Dendritic cell treated with granulocyte-macrophage colony-stimulating factor and Interleukin-4, amounts not matched to agents 40 ng/mL and 50 ng/mL, for 4 days (primary cell): ENCODE data around the gene ANTXR1.

Experiments used
- H3K27ac Mint-ChIP-seq: one replicate; pipeline ENCODE4 v1.8.0; 2022; ENCODE audit warnings: mild to moderate bottlenecking, mixed read lengths
- H3K27me3 Mint-ChIP-seq: one replicate; pipeline ENCODE4 v1.8.0; 2022; ENCODE audit warnings: mild to moderate bottlenecking, mixed read lengths
- H3K36me3 Mint-ChIP-seq: one replicate; pipeline ENCODE4 v1.8.0; 2022; ENCODE audit warnings: low read depth, mixed read lengths
- H3K4me1 Mint-ChIP-seq: one replicate; pipeline ENCODE4 v1.8.0; 2022; ENCODE audit warnings: low read depth, mixed read lengths
- H3K4me3 Mint-ChIP-seq: one replicate; pipeline ENCODE4 v1.8.0; 2022; ENCODE audit warnings: mild to moderate bottlenecking, moderate library complexity, mixed read lengths
- H3K9me3 Mint-ChIP-seq: one replicate; pipeline ENCODE4 v1.8.0; 2022; ENCODE audit warnings: mixed read lengths
- intact Hi-C: fragments of 100-400 bp; cut with micrococcal nuclease; formaldehyde crosslinking; loops from one replicate; pipeline ENCODE4 v1.15.0; 2022

Gene ANTXR1

GRCh38 chr2:69118609-69119008 is 105.6 kb downstream of the ANTXR1 start:
- intact Hi-C loops: no loop called here
- H3K27ac Mint-ChIP-seq: no peak overlapping the region
- H3K27me3 Mint-ChIP-seq: peaks cover 3% of the 10 kb centered on the region
- H3K4me1 Mint-ChIP-seq: no peaks in the 10 kb centered on the region
- no peaks in the 10 kb centered on the region for H3K9me3 Mint-ChIP-seq
- H3K36me3 Mint-ChIP-seq: no peaks in the 10 kb centered on the region
- H3K4me3 Mint-ChIP-seq: no peak overlapping the region

GRCh38 chr2:69119104-69119894 is 106.3 kb downstream of the ANTXR1 start:
- intact Hi-C loops: no loop called here
- peaks cover 3% of the 10 kb centered on the region for H3K27me3 Mint-ChIP-seq

GRCh38 chr2:69122271-69122670 is 109.3 kb downstream of the ANTXR1 start:
- intact Hi-C loops: no loop called here
- H3K4me1 Mint-ChIP-seq: no peaks in the 10 kb centered on the region

More at GRCh38 chr2:69119104-69119894, 106.3 kb downstream of the ANTXR1 start:
- no peaks in the 10 kb centered on the region for H3K4me1 Mint-ChIP-seq
- no peak overlapping the region for H3K4me3 Mint-ChIP-seq
- no peaks in the 10 kb centered on the region for H3K9me3 Mint-ChIP-seq
- no peak overlapping the region for H3K27ac Mint-ChIP-seq
- no peaks in the 10 kb centered on the region for H3K36me3 Mint-ChIP-seq

GRCh38 chr2:69123182-69123581 is 110.2 kb downstream of the ANTXR1 start:
- no peak overlapping the region for H3K4me3 Mint-ChIP-seq
- no peaks in the 10 kb centered on the region for H3K9me3 Mint-ChIP-seq
- H3K36me3 Mint-ChIP-seq: no peaks in the 10 kb centered on the region
- peaks cover 5% of the 10 kb centered on the region for H3K27me3 Mint-ChIP-seq
- intact Hi-C loops: no loop called here
- H3K4me1 Mint-ChIP-seq: no peaks in the 10 kb centered on the region
- no peak overlapping the region for H3K27ac Mint-ChIP-seq

More at GRCh38 chr2:69122271-69122670, 109.3 kb downstream of the ANTXR1 start:
- no peaks in the 10 kb centered on the region for H3K9me3 Mint-ChIP-seq
- no peaks in the 10 kb centered on the region for H3K36me3 Mint-ChIP-seq
- no peak overlapping the region for H3K4me3 Mint-ChIP-seq
- no peak overlapping the region for H3K27ac Mint-ChIP-seq
- H3K27me3 Mint-ChIP-seq: peaks cover 5% of the 10 kb centered on the region

DNA sequence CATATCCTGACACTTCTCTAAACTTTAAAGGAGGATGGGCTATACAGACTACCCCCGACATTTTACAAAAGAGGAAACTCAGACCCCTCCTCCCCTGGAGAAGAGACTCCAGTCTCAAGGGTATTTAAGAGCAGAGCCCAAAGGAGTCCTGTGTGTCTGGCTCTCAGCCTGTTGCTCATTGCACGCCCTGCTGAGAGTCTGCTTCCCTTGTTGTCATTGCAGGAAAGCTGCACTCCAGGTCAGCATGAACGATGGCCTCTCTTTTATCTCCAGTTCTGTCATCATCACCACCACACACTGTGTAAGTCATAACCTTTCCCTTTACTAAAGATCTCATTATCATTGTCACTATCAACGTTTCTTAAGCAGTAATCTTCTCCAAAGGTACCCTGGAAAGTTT is 111.4 kb downstream of the ANTXR1 start:
- Mint-ChIP-seq H3K4me3 (no peak overlapping the region), H3K27ac (no peak overlapping the region), H3K27me3 (peaks cover 5% of the 10 kb centered on the region), H3K9me3 (no peaks in the 10 kb centered on the region), H3K4me1 (no peaks in the 10 kb centered on the region), H3K36me3 (no peaks in the 10 kb centered on the region)
- intact Hi-C loops: no loop called here

GRCh38 chr2:69125816-69126215 is 112.8 kb downstream of the ANTXR1 start:
- Mint-ChIP-seq H3K4me1 (no peaks in the 10 kb centered on the region), H3K9me3 (no peaks in the 10 kb centered on the region), H3K27me3 (peaks cover 5% of the 10 kb centered on the region), H3K4me3 (no peak overlapping the region), H3K27ac (no peak overlapping the region), H3K36me3 (no peaks in the 10 kb centered on the region)
- intact Hi-C loops: no loop called here

DNA sequence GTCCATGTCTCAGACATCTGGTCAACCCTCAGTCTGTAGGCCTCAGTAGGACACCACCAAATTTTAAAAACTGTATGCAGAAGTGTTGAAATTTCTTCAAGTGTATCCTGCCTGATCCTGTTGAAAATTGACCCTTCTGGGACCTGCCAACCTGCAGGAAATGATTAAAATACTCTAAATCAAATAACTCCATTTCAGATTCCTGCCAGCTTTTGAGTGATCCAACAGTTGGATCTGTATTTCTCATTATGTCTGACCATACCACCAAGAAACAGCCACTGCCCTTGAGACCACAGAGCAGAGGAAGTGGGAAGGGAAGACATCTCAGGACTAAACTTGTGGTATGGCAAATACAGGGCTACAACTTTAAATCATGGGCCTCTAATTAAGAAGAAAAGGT is 113.4 kb downstream of the ANTXR1 start:
- intact Hi-C loops: no loop called here
- Mint-ChIP-seq H3K36me3 (no peaks in the 10 kb centered on the region), H3K9me3 (no peaks in the 10 kb centered on the region), H3K4me1 (no peaks in the 10 kb centered on the region), H3K4me3 (no peak overlapping the region), H3K27ac (no peak overlapping the region), H3K27me3 (peaks cover 5% of the 10 kb centered on the region)

GRCh38 chr2:69131452-69131851 is 118.5 kb downstream of the ANTXR1 start:
- intact Hi-C loops: no loop called here
- Mint-ChIP-seq H3K36me3 (no peaks in the 10 kb centered on the region), H3K27me3 (no peaks in the 10 kb centered on the region), H3K9me3 (no peaks in the 10 kb centered on the region), H3K4me3 (no peak overlapping the region), H3K27ac (no peak overlapping the region), H3K4me1 (no peaks in the 10 kb centered on the region)

GRCh38 chr2:69131983-69132675 is 119.2 kb downstream of the ANTXR1 start:
- Mint-ChIP-seq H3K36me3 (no peaks in the 10 kb centered on the region), H3K4me3 (no peak overlapping the region), H3K27me3 (no peaks in the 10 kb centered on the region), H3K27ac (no peak overlapping the region), H3K9me3 (no peaks in the 10 kb centered on the region), H3K4me1 (no peaks in the 10 kb centered on the region)
- intact Hi-C loops: no loop called here

GRCh38 chr2:69132960-69133590 is 120.1 kb downstream of the ANTXR1 start:
- intact Hi-C loops: no loop called here
- H3K4me1 Mint-ChIP-seq: no peaks in the 10 kb centered on the region
- no peaks in the 10 kb centered on the region for H3K27me3 Mint-ChIP-seq
- no peaks in the 10 kb centered on the region for H3K36me3 Mint-ChIP-seq
- H3K9me3 Mint-ChIP-seq: no peaks in the 10 kb centered on the region
- no peak overlapping the region for H3K4me3 Mint-ChIP-seq
- no peak overlapping the region for H3K27ac Mint-ChIP-seq

DNA sequence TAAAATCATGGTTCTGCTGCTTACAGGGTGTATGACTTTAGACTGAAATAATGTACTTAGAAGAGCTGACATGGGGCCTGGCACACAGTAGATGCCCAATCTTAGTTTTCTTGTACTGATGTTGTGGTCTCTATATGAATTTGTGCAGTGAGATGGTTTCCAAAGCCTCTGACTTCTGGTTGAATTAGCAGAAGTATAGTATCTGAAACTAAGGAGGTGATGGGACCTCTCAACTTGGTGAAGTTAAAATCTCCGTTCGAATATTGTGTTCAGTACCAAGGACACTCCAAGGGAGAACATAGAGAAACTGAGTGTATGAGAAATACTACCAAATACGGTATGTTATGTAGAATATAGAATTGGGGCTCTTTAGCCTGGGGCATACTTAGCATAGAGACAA is 120.9 kb downstream of the ANTXR1 start:
- Mint-ChIP-seq H3K27me3 (no peaks in the 10 kb centered on the region), H3K4me3 (no peak overlapping the region), H3K4me1 (no peaks in the 10 kb centered on the region), H3K9me3 (no peaks in the 10 kb centered on the region), H3K27ac (no peak overlapping the region), H3K36me3 (no peaks in the 10 kb centered on the region)
- intact Hi-C loops: no loop called here

DNA sequence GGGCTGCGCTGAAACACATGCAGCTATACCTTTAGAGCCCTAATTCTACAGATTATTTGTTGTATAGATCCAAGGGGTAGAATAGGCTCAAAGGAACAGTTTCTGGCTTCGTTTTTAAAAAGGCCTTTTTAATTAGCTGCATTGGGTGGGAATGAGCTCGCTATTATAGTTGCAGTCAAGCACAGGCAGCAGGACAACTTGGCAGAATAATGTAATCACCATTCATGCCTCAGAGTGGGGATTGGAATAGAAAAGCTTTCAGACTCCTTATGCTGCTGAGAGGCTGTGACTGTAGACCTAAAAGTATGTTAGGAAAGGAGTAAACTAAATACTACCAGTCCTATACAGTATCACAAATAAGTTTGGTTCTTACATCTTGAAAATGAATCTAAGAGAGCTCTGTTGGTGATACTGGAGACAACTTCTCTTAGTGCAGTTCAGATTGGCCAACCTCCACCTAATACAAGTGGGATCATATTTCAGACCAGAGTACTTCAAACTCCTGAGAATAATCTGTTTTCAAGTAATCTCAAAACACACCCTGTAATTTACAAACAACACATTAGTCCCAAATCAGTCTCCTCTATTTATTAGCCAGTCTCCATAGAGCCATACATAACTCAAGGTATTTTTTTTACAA is 121.4 kb downstream of the ANTXR1 start:
- no peaks in the 10 kb centered on the region for H3K27me3 Mint-ChIP-seq
- H3K4me1 Mint-ChIP-seq: no peaks in the 10 kb centered on the region
- intact Hi-C loops: no loop called here
- H3K9me3 Mint-ChIP-seq: no peaks in the 10 kb centered on the region
- no peak overlapping the region for H3K4me3 Mint-ChIP-seq
- H3K36me3 Mint-ChIP-seq: no peaks in the 10 kb centered on the region
- no peak overlapping the region for H3K27ac Mint-ChIP-seq

DNA sequence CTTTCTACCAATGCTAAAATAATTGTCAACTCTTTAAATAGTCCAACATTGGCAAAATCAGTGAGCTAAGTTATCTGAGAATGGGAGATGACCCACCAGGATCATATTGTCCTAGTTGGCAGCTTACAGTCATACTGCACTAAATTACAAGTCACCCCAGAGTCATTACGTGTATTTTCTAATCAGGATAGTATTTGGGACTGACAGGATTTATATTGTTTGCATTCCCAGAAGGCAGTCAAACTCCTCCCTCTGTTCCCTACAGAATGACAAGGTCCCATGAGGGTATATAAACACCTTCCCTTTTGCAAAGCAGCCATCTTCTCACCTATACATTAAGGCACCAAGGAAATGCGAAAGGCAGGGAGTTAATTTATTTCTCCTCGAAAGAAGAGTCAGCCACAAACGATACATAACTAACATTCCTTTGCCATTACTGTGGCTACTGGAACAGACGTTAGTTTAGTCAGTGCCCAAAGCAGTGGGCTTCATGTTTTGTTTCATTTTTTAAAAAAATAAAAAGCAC is 125.3 kb downstream of the ANTXR1 start:
- no peaks in the 10 kb centered on the region for H3K9me3 Mint-ChIP-seq
- intact Hi-C loops: no loop called here
- no peaks in the 10 kb centered on the region for H3K36me3 Mint-ChIP-seq
- H3K27ac Mint-ChIP-seq: no peak overlapping the region
- H3K4me3 Mint-ChIP-seq: no peak overlapping the region
- peaks cover 6% of the 10 kb centered on the region for H3K4me1 Mint-ChIP-seq
- no peaks in the 10 kb centered on the region for H3K27me3 Mint-ChIP-seq
